SK-N-SH (cell line): ENCODE data around the gene TGFBRAP1. TPM values are rescaled to one million over a fixed set of nuclear protein-coding genes. Genes with fewer than 3 reads are reported as not detected.

ENCODE experiments used
- CTCF ChIA-PET: fragments of 300-600, 350-600 bp; formaldehyde crosslinking; extraction: SDS; loops from one replicate; lab custom pipeline; 2021; lab: Yijun Ruan, JAX
- POLR2A ChIA-PET: fragments of 350-600 bp; sonication (Branson Sonifier 250); formaldehyde crosslinking; extraction: SDS; loops from one replicate; lab custom pipeline; 2020; ENCODE audit warnings: antibody characterized with exemption, inconsistent platforms; lab: Yijun Ruan, JAX
- DNase-seq: peaks from one replicate; pipeline ENCODE4 v3.0.0; 2012
- H2AFZ ChIP-seq: fragments of 200-600 bp; sonication (generic); 2 replicates; pipeline ENCODE4 v1.8.1; 2016; ENCODE audit warnings: antibody characterized with exemption, mild to moderate bottlenecking, low read depth
- H3F3A ChIP-seq: fragments of 200-600 bp; sonication (generic); replicated peaks from 2 replicates; pipeline ENCODE3; 2016; ENCODE audit warnings: antibody characterized with exemption, mild to moderate bottlenecking; ENCODE audit not compliant: insufficient read depth
- H3K27ac ChIP-seq, 2 experiments: fragments of 200-500 bp in 1 of 2; fragments of 200-600 bp in 1 of 2; sonication (Bioruptor generic) in 1 of 2; sonication (generic), shearing (Covaris generic) in 1 of 2; 2 replicates each; pipeline versions ENCODE4 v1.5.1 to v1.6.1; 2014 to 2016; ENCODE audit warnings: low read depth in 2 of 2, inconsistent platforms in 1 of 2, low read length in 1 of 2, mild to moderate bottlenecking in 1 of 2, mixed read lengths in 1 of 2
- H3K27me3 ChIP-seq: fragments of 200-600 bp; sonication (generic), shearing (Covaris generic); 2 replicates; pipeline ENCODE4 v1.6.1; 2016; ENCODE audit warnings: mixed run types; ENCODE audit not compliant: insufficient read depth
- H3K36me3 ChIP-seq, 2 experiments: fragments of 200-500 bp in 1 of 2; fragments of 200-600 bp in 1 of 2; sonication (Bioruptor generic) in 1 of 2; sonication (generic) in 1 of 2; replicated peaks in 1 of 2; 2 replicates each; pipeline versions ENCODE3 to v1.5.1; 2014 to 2016; ENCODE audit warnings: low read length in 1 of 2, mild to moderate bottlenecking in 1 of 2; ENCODE audit not compliant: insufficient read depth in 2 of 2, control insufficient read depth in 1 of 2
- H3K4me1 ChIP-seq, 2 experiments: fragments of 200-500 bp in 1 of 2; fragments of 200-600 bp in 1 of 2; sonication (Bioruptor generic) in 1 of 2; sonication (generic), shearing (Covaris generic) in 1 of 2; 2 replicates each; pipeline versions ENCODE4 v1.5.1 to v1.6.1; 2014 to 2016; ENCODE audit warnings: low read depth in 1 of 2, low read length in 1 of 2, mixed run types in 1 of 2; ENCODE audit not compliant: insufficient read depth in 2 of 2, control insufficient read depth in 1 of 2
- H3K4me2 ChIP-seq: fragments of 200-600 bp; sonication (generic), shearing (Covaris generic); 2 replicates; pipeline ENCODE4 v1.6.1; 2017; ENCODE audit warnings: mixed run types
- H3K4me3 ChIP-seq, 2 experiments: fragments of 200-500 bp in 1 of 2; fragments of 200-600 bp in 1 of 2; sonication (Bioruptor generic) in 1 of 2; sonication (generic), shearing (Covaris generic) in 1 of 2; 2 replicates each; pipeline versions ENCODE4 v1.5.1 to v1.8.1; 2014 to 2016; ENCODE audit warnings: low read depth in 2 of 2, inconsistent platforms in 1 of 2, low read length in 1 of 2, mild to moderate bottlenecking in 1 of 2, mixed read lengths in 1 of 2, moderate library complexity in 1 of 2
- H3K79me2 ChIP-seq: fragments of 200-600 bp; sonication (generic); 2 replicates; pipeline ENCODE4 v1.8.1; 2017; ENCODE audit warnings: mild to moderate bottlenecking; ENCODE audit not compliant: insufficient read depth
- H3K9ac ChIP-seq: fragments of 200-600 bp; sonication (generic); 2 replicates; pipeline ENCODE4 v1.6.1; 2017; ENCODE audit warnings: mixed run types
- H3K9me2 ChIP-seq: fragments of 200-600 bp; sonication (generic); 2 replicates; pipeline ENCODE4 v1.6.1; 2017; ENCODE audit warnings: mixed run types
- H3K9me3 ChIP-seq: fragments of 200-600 bp; sonication (generic); 2 replicates; pipeline ENCODE4 v1.6.1; 2017; ENCODE audit warnings: mixed run types, mild to moderate bottlenecking, moderate library complexity
- H4K20me1 ChIP-seq: fragments of 200-600 bp; sonication (generic); 2 replicates; pipeline ENCODE4 v1.6.1; 2017; ENCODE audit warnings: mild to moderate bottlenecking, mixed run types; ENCODE audit not compliant: insufficient read depth
- CTCF ChIP-seq: fragments of 200-600 bp; sonication (generic); IDR thresholded peaks from 2 replicates; pipeline ENCODE4 v1.6.1; 2017; ENCODE audit warnings: antibody characterized with exemption, mild to moderate bottlenecking, moderate library complexity
- EP300 ChIP-seq, 2 experiments: IDR thresholded peaks; 2 replicates each; pipeline versions ENCODE4 v1.4.0 to v1.6.1; 2012; ENCODE audit warnings: borderline replicate concordance in 1 of 2, low read depth in 1 of 2, low read length in 1 of 2
- FOSL2 ChIP-seq: IDR thresholded peaks from 2 replicates; pipeline ENCODE4 v1.4.0; 2012; ENCODE audit warnings: low read depth, mild to moderate bottlenecking, moderate library complexity, borderline replicate concordance
- FOXJ3 ChIP-seq: sonication (generic); formaldehyde crosslinking; IDR thresholded peaks from 2 replicates; pipeline ENCODE4 v1.5.1; 2020; ENCODE audit warnings: mild to moderate bottlenecking, missing genetic modification reagents
- FOXM1 ChIP-seq: IDR thresholded peaks from 2 replicates; pipeline ENCODE4 v1.4.0; 2012; ENCODE audit warnings: low read depth, mild to moderate bottlenecking
- GATA2 ChIP-seq: sonication (generic); formaldehyde crosslinking; IDR thresholded peaks from 2 replicates; pipeline ENCODE4 v1.5.0; 2020; ENCODE audit warnings: mild to moderate bottlenecking, missing genetic modification reagents
- NFIC ChIP-seq: IDR thresholded peaks from 2 replicates; pipeline ENCODE4 v1.4.0; 2012; ENCODE audit warnings: borderline replicate concordance
- NRF1 ChIP-seq: IDR thresholded peaks from 2 replicates; pipeline ENCODE4 v1.6.1; 2012; ENCODE audit warnings: low read depth, mild to moderate bottlenecking, low read length
- POLR2AphosphoS5 ChIP-seq: IDR thresholded peaks from 2 replicates; pipeline ENCODE4 v1.6.1; 2012; ENCODE audit warnings: low read depth, low read length
- RAD21 ChIP-seq: IDR thresholded peaks from 2 replicates; pipeline ENCODE4 v1.6.1; 2012; ENCODE audit warnings: mild to moderate bottlenecking, low read length
- SIN3A ChIP-seq: IDR thresholded peaks from 2 replicates; pipeline ENCODE4 v1.6.1; 2012; ENCODE audit warnings: low read depth, mild to moderate bottlenecking, low read length, moderate library complexity, borderline replicate concordance
- SMC3 ChIP-seq: IDR thresholded peaks from 2 replicates; pipeline ENCODE4 v1.6.1; 2012; ENCODE audit warnings: low read depth, low read length, improper control_type of control experiment
- TAF1 ChIP-seq: IDR thresholded peaks from 2 replicates; pipeline ENCODE4 v1.6.1; 2012; ENCODE audit warnings: low read depth, mild to moderate bottlenecking, low read length, moderate library complexity, borderline replicate concordance
- TEAD4 ChIP-seq: IDR thresholded peaks from 2 replicates; pipeline ENCODE4 v1.4.0; 2012; ENCODE audit warnings: mild to moderate bottlenecking, borderline replicate concordance; ENCODE audit not compliant: insufficient read depth
- USF2 ChIP-seq: fragments of 150-350 bp; IDR thresholded peaks from 2 replicates; pipeline ENCODE4 v1.6.1; 2017; ENCODE audit warnings: antibody characterized with exemption, low read length, low read depth, borderline replicate concordance
- YY1 ChIP-seq: IDR thresholded peaks from 2 replicates; pipeline ENCODE4 v1.4.0; 2012; ENCODE audit warnings: low read depth, mild to moderate bottlenecking
- WGBS: methylation state at CpG from one replicate; pipeline ENCODE4 v1.1.6; 2017; ENCODE audit warnings: low lambda C conversion rate; 5-methylcytosine and 5-hydroxymethylcytosine counted together
- polyA plus RNA-seq, 3 experiments: library from polyadenylated mRNA; depleted of rRNA; stranded (reverse); fragments of >200 nt; gene quantifications; 2 replicates each; pipeline ENCODE4 v1.2.3, GENCODE V29; 2012

The TGFBRAP1 gene
- polyA plus RNA-seq, 1 of the 3 experiments (the other 2 are of a cell fraction): 5.7 TPM

DNA sequence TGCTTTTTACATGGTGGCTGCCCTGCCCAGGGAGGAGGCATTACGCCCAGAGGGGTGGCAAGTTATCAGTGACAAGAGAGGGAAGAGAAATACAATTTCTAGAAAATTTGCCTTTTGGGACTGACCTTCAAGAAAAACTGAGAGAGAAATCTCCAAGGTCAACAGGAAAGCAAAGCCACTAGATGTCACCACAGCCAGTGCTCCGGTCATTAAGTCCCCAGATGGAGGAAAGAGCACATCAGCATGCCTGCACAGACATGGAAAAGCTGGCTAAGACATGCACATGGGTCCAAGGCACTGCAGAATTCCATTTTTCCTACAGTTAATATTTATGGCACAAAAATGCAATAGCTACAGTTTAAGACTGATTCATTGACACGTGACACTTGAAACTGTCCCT lies 48.3 kb upstream of the TGFBRAP1 start:
- Histone ChIP-seq H3K9me3 (no peaks in the 10 kb centered on the region), H2AFZ (no peak overlapping the region), H3K9me2 (no peaks in the 10 kb centered on the region), H3K4me3 (no peak overlapping the region), H3K27ac (no peak overlapping the region), H3K4me1 (peaks cover 6% of the 10 kb centered on the region in 2 experiments; a peak in 1 of 4 replicates), H3K9ac (no peak overlapping the region)
- ChIA-PET CTCF (interaction anchor here (0.6 to 3.1 kb wide), 18 partner anchors 9 to 154 kb away, joined by 3 to 35 read pairs (median 4); no protein-coding TSS in a partner anchor), POLR2A (no interaction called here)
- 97% methylated on average over 3 of the region's 3 CpGs for WGBS
- DNase-seq: peak; percentile 64
- TF ChIP-seq RAD21 (peak; percentile 81), SMC3 (peak; percentile 65), USF2 (no peak), EP300 (IDR thresholded peaks at IDR 0.05; ENCODE audit: borderline replicate concordance in 1 of 2, low read depth in 1 of 2, low read length in 1 of 2) (no peak), POLR2AphosphoS5 (no peak), FOXM1 (no peak), YY1 (no peak), GATA2 (CRISPR knock-in tag) (no peak), SIN3A (no peak), TAF1 (no peak), NRF1 (no peak), FOXJ3 (CRISPR knock-in tag) (no peak), FOSL2 (no peak), CTCF (peak; percentile 32), TEAD4 (no peak), NFIC (no peak)
- TF ChIP-seq, all 33 proteins: peak for 3
- Histone ChIP-seq H3K79me2 (peaks cover 63% of the 10 kb centered on the region; the same call in 1 of the 2 replicates), H3K27me3 (no peaks in the 10 kb centered on the region), H3F3A (peaks cover 5% of the 10 kb centered on the region), H3K36me3 (peaks cover 5 to 30% of the 10 kb centered on the region in 2 experiments), H3K4me2 (no peak overlapping the region), H4K20me1 (peaks cover 11% of the 10 kb centered on the region; the same call in 1 of the 2 replicates)
